Activated gamma-delta T cell (primary cell): Measurements from ENCODE around the gene IRF9.

Experiments
- DNase-seq: peaks from one replicate; lab custom pipeline; 2025; lab: John Stamatoyannopoulos, UW

IRF9 gene

DNA sequence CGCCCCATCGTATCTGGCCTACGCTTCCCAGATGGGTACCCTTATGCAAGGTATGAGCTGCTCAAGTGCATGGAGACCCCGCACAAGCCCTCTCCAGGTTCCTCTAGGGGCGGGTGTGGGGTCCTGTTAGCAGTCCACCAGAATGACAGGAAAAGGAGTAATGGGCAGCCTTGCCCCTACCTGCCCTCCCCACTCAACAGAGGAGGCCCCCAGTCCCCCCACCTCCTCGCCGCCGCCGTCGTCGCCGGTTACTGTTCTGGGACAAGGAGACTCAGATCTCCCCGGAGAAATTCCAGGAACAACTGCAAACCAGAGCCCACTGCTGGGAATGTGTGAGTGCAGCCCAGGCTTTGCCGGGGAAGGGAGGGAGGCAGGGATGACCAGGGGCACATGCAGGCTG is 16.8 kb downstream of the IRF9 start:
- no peak for DNase-seq

DNA sequence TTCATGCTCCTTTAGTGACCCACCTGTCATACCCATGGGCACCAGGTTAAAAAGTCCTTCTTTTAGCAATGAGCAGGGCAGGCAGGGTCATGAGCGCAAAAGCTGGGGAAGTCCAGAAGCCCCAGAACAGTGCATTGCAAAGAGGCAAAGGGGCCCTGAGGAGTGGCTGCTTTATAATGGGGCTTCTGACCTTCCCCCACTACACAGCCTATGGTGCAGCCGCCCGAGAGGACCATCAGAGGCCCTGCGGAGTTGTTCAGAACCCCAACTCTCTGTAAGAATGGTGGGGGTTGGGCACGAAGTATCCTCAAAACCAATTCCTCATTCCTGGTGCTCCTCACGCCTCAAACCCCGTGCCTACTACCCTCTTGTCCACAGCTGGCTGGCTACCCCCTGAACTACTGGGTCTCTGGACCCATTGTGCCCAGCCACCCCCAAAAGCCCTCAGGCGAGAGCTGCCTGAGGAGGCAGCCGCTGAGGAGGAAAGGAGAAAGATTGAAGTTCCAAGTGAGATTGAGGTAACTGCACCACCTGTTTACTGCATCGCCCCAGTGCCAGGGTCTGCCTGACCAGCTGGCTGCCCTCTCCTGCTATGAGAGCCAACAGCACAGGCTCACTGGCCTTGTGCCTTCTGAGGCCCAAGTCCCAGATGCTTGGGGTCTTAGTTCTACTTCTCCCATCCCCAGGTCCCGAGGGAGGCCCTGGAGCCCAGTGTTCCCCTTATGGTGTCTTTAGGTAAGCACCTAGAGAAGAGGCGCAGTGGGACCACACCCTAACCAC is 17.5 kb downstream of the IRF9 start:
- DNase-seq = no peak

DNA sequence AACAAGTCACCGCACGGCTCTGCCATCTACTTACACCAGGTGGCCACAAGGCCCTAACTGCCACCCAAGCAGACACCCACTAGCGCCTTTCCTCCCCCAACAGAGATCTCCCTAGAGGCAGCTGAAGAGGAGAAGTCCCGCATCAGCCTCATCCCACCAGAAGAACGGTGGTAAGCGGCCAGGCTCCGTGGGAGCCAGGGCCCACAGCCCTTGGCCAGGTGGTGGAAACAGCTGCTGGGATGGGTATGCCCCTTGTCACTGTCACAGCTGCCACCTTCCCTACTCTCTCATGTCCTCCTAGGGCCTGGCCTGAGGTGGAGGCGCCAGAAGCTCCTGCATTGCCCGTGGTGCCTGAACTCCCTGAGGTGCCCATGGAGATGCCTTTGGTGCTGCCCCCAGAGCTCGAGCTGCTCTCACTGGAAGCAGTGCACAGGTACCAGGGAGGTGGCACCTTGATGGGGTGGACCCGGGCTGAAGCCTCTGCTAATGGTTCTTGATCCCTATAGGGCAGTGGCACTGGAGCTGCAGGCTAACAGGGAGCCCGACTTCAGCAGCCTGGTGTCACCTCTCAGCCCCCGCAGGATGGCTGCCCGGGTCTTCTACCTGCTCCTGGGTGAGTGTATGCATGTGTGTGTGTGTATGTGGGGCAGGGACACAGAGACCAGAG is 18.4 kb downstream of the IRF9 start:
- no peak for DNase-seq

DNA sequence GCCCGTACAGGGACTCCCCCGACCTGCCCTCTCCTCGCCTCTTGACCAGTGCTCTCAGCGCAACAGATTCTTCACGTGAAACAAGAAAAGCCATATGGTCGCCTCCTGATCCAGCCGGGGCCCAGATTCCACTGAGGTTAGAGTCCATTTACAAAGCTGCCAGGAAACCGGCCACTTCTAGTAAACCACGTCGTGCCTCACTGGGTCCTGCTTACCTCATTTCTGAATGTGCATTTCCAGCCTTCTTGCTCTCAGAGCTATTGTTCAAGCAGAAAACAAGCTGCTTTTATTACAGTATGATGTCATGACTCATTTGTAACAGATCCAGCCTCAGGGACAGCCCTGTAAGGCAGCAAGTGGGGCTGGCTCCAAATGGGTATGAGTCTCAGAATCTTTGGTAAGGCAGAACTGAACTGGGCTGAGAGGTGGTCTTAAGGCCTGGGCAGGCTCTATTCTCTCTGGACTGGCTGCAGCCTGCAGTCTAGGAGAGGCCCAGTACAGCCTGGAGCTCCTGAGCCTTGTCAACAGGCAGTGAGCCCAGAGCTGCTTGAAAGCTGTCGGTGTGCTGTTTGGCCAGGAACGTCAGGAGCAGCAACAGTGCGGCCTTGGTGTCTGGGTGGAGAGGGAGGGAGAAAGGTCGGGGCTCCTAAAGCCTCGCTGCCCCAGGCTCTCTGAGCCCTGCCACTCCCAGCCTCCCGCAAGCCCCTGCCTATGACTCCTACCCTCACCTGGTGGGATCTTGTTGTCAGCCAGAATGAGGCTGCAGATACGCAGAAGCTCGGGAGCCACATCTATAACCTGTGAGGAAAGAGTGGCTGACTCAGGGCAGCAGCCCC is 19.1 kb downstream of the IRF9 start:
- no peak for DNase-seq

DNA sequence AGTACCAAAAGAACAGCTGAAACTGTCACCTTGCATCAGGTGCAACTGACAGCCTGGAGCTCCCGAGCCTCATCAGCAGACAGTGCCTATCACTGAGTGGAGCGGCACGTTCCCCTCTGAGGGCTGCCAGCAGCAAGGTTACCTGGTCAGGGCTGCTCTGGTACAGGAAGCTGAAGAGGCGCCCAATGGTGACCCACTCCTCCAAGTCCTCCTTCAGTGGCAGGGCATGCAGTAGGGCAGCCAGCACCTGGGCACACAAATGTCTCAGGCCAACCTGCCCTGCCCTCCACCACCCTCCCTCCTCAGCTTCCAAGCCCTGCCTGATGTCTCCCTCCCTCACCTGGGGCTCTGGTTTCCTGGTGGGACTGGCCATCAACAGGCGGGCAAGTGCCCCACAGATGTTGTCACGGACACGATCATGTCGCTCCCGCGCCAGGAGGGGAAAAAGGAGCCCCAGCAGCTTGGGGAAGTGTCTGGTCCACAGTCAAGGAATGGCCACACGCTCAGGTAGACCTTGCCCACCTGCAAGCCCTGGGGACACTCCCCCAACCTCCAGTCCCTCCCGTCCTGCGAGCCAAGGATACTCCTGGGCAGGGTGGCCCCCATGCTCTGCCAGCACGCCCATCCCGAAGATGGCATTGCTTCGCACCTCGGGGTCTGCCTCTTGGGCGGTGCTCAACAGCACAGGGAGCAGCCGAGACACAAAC is 20.5 kb downstream of the IRF9 start:
- no peak for DNase-seq

DNA sequence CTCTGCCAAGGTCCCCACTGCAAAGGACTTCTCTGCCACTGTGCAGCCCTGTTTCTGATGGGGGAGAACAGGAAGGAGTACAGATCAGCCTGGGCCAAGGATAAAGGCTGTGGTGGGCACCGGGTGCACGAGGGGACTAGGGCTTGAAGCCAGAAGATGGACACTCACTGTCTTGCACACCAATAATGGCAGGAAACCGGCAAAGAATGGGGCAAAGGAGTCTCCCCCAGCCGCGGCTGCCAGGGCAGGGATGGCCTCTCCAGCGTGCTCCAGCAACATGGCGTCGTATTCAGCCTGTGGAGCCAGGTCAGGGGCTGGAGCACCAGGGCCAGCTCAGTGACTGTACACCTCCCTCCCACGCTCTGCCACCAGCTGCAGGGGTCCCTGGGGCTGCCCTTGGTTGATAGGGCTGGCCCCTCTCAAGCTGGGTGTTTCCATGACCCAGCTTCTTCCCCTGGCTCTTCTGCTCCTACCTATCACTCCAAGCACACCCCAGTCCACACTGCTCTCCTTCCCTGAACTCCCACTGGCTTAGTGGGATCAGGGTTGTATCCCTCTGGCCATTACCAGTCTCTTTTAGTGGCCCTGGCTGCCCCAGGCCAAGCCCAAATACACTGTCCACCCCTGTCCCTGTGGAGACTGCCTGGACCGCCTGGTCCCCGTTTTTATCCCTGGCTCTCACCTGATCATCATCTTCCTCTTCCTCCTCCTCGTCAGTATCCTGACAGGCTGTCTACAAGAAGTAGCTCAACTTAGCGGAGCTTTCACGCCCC is 21.2 kb downstream of the IRF9 start:
- no peak for DNase-seq

DNA sequence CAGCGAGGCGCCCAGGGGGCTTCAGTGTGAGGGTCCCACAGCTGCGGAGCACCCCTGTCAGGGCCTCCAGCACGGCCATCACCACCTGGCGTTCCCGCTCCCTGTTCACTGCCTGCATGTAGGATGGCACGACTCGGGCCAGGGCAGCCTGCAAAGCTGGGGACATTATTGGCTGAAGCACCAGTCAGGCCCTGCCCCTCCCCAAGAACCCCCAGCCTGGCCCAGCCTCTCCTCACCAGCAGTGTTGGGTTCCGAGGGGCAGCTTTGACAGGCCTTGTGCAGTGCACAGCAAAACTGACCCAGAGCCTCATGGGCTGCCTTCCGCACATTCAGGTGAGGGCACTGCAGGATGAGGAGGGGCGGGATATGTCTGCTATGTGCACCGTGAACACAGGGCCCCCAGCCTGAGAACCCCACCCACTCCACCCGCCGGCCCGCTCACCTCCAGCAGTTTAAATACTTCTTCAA is 22.0 kb downstream of the IRF9 start:
- no peak for DNase-seq

DNA sequence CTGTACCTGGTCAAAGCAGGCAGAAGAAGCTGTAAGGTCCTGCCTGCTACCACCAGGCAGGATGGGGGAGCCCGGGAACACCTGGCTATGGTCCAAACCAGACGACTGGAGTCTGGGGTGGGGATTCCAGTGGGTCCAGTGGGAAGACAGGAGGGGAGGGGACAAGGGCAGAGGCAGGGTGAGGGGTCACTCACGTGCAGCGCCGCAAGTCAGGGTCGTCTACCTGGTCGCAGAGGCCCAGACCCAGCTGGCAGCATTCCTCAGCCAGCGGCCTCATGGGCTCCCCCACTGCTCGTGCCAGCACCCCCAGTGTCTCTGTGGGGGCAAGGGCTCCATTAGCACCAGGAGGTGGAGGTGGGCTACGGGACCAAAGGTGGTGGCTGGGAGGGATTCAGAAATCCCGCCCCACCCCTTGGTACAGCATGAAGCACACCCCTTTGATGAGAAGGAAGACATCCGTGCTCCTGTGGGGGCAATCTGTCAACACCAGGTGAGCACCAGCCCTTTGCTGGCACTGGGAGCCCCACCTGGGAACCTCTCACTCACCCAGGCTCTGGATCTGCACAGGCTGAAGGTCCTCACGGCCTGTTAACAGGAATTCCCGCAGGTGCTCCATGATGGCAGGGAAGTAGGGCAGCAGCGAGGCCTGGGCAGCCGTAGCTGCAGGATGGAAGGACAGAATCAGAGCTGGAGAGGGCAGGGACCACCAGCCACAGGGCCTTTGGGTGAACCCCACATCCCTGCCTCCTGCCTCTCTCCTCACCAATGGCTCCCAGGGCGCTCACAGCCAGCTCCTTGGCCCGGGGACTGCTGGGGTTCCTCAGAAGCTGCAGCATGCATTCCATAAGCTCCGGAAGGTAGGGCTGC is 23.3 kb downstream of the IRF9 start:
- DNase-seq = no peak

DNA sequence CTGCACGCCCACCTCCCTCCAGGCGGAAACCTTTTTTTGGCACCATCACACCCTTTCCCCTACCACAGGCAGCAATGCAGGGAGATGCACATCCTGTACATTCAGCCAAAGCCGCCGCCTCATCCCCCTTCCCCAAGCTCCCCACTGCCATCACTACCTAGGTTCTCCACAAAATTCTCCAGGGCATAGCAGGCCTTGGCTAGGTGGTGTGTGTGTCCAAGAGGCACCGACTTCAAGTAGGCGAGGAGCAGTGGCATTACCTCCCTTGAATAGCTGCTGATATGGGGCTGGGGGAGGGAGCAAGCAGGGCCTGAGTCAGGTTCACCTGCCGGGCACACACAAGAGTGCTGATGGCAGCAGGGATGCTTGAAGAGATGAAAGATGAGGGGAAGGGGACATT is 24.0 kb downstream of the IRF9 start:
- DNase-seq = no peak

DNA sequence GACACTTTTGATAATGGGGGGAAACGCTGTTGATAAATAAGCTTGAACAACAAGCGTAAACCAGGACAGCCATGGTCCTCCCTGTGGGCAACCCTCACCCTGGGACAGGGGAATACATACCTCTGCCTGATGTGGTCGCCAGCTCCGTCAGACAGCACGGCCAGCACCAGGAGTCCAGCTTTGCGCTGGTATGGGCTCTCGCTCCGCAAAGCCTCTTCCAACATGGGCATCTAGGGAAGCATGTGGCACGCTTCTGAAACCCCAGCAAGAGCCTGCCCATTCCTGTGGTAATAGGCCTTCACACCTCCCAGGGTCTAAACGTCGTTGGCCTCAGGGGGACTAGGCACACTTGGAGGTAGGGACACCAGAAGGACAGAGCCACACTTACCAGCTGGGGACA is 24.7 kb downstream of the IRF9 start:
- no peak for DNase-seq

DNA sequence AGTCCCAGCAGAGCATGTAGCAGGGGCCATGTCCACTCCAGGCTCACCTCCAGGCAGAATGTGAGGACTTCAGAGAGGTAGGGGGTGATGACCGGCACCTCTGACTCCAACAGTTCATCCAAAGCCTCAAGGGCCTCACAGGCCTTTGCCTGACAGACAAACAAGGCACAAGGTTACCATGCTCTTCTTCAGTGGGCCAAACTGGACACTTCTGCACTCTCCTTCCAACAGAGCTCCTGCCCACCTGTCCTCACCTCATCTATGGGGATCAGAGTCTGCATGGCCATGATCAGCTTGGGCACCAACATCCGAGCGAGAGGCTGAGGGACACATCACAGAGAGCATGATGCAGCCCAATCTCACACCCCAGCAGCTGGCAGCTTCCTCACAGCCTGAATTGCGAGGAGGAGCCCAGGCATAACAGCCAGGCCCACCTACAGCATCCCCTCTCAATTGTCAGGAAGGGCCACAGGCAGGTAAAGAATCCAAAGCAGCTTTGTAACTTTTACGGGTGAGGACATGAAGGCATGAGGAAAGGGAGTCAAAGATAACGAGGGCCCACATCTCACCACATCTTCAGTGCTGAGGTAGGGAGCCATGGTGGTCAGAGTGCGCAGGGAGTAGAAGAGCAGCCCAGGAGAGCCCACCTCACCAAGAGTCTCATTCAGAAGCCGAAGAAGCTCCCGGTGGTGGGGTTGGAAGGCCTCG is 25.9 kb downstream of the IRF9 start:
- no peak for DNase-seq

DNA sequence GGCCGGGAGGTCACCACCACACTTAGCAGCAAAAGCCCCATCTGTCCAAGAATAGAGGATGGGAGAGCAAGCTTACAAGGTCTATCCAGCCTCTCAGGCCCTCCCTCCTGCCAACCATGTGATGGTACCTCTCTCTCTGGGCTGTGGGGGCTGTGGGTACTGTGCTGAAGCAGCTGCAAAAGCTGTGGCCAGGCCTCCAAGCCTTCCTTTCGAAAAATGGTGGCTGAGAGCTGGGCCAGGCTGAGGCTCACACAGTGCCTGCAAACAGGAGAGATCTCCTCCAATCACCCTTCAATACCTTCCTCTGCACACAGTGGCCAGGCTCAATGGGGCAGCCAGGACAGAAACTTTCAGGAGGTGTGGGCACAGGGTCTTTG is 26.5 kb downstream of the IRF9 start:
- no peak for DNase-seq

DNA sequence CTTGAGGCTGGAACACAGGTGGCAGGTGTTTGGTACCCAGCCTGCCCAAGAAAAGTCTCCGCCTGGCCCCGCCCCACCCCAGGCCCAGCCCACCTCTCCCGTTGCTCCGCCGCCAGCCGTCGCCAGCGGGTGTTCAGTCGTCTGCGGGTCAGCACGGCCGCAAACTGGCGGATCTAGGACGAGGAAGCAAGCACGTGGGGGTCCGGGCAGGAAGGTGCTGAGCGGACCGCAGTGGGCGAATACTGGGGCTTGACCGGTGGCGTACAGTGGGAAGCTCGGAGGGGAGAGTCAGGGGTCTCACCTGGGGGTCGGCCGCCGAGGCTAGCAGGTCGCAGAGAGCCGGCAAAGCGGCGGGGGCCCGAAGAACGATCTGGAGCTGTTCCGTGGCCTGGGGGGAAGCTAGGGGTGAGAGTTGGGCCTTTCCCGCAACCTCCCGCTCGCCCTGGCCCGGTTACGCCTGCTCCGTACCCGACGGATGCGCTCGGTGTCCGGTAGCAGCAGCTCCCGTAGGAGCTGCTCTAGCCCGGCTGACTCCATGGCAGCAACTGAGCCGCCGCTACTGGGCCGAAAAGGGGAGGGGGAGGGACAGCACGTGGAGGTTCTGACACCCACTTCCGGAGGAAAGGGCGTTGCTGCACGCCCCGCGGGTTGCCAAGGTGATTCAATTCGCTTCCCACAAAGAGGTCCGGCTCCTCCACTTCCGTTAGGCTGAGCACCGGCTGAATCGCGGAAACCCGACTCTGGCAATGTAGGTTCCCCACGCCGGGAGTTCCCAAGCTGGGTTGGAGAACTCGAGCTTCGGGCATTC is 27.4 kb downstream of the IRF9 start, which contains the start of gene IPO4:
TSS of gene IPO4 (minus strand) at position 566 of the 808 bp plus-strand sequence. CDS start at position 537, 29 bp downstream.
- DNase-seq = peak; percentile 76

DNA sequence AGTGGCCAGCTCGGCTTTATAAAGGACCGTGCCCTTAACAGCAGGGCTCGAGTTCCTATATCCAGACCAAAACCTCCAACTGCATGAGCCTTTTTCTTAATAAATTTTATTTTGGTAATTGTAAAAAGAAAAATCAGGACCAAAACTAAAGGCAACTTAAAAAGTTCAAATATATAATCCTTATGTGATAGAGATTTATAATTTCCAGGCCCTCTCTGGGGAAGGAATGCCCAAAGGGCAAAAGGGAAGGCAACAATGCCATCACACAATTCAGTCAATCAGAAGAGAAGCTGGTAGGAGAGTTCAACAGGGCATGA is 28.0 kb downstream of the IRF9 start:
- no peak for DNase-seq

DNA sequence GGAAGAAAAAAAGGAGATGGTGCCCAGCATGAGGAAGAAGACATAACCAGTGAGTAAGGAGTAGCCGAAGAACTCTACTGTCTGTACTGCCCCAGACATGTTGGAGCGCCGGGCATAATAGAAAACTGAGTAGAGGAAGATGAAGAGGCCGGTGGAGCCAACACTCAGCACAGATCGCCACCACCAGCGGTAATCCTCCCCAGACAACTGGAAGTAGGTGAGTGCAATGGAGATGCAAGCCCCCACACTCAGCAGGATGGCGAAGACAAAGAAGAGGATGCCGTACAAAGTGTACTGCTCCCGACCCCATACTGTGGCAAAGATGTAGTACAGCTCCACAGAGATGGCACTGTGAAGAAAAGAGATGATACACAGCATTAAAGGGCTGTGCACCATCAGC is 28.4 kb downstream of the IRF9 start:
- no peak for DNase-seq

DNA sequence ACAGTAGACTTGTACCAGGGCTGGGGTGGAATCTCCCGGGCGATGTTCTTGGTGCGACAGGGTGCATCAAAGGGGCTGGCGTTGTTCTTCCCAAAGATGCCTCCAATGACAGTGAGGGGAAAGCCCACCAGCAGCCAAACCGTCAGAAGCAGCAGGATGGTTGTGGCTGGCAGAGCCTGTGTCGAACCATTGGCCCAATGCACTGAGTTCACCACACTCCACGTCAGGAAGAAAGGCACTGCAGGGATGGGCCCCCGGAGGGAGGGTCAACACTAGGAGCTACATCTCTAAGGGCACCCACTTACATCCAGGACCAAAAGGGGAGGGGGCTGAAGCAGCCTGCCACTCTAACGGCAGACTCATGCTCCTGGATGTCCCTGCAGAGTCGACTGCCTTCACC is 29.4 kb downstream of the IRF9 start:
- DNase-seq = no peak

DNA sequence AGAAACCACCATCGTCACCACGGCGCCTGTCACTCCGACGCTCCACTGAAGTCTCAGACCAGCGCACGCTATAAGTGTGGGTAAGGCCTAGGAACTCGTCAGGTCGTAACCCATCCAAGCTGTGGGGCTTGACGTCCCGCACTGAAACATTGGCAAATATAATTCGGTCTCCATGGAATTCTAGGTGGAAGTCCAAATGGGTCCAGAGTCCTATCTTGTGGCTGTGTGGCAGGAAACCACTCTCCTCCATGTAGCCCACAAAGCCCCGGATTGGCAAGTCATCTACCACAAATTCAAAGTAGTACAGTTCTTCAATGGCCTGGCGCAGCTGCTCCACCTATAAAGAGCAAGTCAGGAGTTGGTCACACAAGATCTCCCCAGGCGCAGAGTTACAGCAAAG is 31.9 kb downstream of the IRF9 start:
- no peak for DNase-seq

DNA sequence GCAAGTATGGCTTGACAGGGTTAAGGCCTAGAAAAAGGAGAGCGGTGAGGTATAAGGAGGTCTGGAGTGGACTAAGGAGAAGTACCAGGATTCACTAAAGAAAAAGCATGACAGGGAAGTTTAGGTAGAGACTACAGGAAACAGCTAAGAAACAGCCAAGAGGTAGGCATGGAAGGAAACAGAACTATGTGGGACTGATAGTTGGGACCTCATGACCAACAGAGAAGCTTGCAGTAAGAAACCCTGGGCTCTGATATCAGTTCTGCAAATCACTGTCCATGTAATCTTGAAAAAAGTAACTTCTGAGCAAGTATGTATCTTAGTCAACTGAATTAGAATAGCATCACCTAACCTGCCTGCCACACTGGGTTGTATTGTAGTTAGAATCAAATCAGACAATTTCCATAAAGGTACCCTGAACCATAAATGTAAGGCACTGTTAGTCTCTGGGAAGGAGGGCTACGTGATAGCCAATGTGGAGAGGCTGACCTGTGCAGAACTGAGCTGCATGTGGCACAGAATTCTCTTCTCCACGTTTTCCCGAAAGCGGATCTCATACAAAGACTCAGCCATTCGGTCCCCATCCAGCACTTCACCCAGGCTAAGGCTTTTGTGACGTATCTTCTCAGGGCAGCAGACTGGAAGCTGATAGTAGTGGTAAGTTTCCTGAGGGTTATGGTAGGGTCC is 33.3 kb downstream of the IRF9 start:
- DNase-seq = no peak
